ENCODE data around the gene GALNT9.

The GALNT9 gene

DNA sequence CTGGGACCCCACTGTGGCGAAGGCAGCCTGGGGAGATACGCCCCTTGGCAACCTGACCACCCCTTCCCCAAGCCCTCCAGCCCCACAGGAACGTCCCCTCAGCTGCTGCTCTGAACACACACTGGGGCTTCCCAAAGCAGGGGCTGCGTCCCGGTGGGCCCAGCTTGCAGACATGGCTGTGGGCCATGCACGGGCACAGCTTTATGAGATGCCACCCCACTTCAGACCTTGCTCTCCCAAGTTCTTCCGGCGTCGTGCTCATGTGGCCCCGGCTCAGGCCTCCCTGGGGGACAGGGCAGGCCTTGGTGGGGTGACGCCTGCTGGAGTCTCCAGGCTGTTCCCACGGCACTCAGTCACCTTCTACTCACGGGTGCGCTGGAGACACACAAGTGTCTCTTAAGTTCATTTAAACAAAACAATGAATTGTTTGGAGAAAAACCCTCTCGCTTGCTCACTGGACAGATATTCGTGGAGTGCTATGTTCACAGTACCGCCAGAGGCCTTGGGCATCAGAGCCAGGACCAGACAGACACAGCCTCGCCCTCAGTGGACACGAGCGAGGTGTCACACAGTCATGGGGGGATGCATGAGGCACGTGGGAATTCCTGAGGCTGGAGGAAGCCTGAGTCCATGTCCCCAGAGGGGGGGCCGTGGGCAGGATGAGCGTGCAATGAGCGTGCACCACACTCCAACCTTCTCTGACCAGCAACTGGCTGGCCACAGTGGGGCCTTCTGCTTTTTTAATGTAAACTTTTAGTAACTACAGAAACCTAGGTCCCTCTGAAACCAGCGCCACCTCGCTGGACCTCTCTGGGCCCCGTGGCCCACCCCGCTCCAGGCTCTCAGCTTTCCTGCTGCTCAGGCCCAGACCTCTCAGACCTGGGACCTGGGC, 4.3 kb downstream of the GALNT9 start:
- no peak for DNase-seq

- DNase-seq, result no peak
Measured at GRCh38 chr12:132324173-132324572, 5.2 kb downstream of the GALNT9 start.

DNA sequence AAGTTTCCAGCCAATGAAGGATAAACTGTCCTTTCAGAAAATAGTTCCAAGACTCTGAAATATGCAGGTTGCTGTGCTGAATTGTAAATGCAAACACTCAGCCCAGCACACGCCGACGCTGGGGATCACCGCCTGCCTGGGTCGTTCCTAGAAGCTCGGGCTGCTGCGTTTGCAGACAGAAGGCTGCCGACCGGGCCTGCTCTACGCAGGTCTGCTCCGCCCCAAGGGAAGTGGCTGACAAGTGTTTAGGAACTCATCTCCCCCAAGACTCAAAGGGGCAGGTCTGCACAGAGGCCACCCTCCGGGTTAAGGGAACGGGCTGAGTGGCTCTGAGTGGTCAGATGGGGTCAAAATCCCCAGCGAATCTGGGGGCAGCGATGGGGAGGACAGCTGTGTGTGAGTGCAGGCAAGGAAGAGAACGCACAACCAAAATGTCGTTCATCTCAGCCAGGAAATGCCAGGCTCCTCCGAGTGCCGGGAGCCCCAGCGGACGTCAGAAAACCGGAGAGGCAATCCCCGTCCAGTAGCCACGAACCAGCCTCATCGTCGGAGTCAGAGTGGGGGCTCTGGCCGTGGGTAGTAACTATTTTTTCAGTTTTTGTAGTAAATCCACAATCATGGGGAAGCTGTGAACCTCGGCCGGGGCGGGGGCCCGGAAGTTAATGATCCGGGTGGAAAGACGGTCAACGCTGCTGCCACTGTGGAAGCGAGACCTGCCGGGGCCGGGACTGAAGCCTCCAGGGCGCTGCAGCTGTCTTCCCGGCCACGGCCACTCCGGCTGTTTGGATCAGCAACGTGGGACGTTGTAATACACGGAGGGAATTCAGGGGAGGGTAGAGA, 6.0 kb downstream of the GALNT9 start:
- DNase-seq, result no peak

GRCh38 chr12:132322206-132323132, 6.9 kb downstream of the GALNT9 start:
- DNase-seq, result no peak

DNA sequence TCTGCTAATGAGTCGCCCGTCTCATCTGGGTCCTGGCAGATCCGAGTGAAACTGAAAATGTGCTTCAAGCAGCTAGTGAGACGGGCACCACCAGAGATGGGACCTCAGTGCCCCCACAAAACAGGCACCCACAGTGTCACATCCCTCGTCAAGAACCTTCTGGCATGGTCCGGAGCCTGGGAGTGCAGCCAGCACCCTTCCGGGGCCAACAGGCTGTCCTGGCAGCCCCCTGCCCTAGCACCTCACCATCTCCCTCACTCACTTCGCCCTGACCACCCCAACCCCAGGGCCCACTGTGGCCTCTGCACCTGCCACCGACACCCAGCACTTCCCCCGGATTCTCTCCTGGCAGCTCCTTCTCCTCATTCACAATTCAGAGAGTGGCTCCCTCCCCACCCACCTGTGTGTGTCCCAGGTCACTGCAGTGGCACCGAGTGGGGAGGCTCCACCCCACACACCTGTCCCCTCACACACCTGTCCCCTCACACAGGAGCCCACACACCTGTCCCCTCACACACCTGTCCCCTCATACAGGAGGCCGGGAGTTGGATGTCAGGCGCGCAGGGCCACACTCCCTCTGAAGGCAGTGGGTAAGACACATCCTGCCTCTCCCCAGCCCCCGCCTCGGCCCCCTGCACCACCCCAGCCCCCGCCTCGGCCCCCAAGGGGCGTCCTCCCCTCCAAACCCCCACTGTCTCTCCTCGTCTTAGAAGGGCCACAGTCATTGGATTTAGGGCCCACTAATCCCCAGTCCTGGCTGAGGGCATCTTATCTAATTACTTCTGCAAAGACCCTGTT, 7.9 kb downstream of the GALNT9 start:
- no peak for DNase-seq

DNA sequence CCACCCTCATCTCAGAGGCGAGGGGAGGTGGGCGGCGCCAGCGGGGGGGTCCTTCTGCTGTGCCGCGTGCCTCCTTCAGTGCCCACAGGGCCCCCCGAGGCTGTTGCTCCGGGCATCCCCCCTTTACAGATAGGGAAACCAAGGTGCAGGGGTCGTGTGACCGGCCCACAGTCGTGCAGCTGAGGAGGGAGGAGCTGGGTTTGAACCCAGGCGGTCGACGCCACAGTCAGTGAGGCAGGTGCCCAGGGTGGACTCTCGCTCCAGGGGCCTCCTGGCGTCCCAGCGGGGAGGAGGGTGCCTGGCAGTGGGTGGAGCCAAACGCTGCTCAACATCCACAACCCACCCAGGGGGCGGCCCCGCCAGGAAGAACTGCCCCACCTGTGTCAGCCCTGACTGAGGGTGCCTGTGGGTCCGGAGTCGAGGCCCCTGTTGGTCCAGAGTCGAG, 8.6 kb downstream of the GALNT9 start:
- DNase-seq, result no peak

DNA sequence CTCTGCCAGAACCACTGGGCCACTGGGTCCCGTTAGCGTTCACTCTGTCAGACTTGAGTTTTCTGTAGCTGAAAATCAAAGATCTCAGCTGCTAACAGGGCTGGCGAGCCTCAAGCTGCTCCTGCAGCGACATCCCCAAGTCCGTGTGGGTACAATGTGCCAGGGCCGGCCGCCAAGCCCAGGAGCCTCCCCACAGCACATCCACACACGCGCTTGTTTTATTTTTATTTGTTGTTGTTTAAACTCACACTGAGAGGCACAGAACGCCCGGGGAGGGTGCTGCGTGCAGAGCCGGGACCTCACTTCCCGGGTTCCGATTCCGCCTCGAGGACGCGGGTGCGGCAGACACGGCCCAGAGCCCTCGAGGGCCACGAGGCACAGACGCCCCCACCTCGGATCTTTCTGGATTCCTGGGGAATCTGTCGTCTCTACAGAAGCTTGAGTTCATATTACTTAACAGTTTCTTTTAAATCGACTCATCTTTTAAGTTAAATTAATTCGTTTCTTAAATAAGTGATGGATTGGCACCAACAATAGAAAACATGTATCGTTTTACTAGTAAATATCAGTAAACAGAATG, 9.3 kb downstream of the GALNT9 start:
- no peak for DNase-seq

- DNase-seq, result no peak
Measured at GRCh38 chr12:132319359-132319950, 9.9 kb downstream of the GALNT9 start.

DNA sequence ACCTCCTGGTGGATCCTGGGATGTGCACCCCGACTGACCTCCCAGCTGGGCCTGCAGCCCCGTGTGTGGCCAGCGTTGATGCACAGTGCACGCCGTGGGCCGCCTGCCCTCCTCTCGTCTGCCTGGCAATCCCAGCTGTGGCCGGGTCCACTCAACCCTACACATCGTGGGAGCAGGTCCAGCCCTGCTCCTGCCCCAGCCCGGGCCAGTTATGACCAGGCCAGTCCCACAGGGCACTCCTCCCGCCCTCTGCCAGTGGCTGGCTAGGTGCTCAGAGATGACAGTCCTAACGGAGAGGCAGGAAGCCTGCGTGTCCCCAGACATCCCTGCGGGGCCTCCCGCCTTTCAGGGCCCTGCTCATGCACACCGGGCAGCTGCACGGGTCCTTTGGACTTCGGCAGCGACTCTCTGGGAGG, 10.8 kb downstream of the GALNT9 start:
- DNase-seq, result no peak

DNA sequence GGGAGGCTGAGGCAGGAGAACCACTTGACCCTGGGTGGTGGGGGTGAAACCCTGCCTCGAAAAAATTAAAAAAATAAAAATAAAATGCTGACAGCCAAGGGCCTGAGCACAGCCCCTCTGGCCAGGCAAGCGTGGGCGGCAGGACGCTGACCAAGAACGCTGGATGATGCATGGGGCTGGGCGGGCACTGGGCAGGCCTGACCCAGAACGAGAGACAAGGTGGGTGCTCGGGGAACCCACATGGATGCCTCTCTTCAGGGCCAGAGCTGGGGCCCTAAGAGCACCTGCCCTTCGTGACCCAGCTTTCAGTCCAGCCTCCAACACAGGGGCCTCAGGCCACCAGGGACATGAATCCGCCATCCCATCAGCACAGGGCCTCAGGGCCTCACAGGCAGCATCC, 11.3 kb downstream of the GALNT9 start:
- DNase-seq, result no peak

DNA sequence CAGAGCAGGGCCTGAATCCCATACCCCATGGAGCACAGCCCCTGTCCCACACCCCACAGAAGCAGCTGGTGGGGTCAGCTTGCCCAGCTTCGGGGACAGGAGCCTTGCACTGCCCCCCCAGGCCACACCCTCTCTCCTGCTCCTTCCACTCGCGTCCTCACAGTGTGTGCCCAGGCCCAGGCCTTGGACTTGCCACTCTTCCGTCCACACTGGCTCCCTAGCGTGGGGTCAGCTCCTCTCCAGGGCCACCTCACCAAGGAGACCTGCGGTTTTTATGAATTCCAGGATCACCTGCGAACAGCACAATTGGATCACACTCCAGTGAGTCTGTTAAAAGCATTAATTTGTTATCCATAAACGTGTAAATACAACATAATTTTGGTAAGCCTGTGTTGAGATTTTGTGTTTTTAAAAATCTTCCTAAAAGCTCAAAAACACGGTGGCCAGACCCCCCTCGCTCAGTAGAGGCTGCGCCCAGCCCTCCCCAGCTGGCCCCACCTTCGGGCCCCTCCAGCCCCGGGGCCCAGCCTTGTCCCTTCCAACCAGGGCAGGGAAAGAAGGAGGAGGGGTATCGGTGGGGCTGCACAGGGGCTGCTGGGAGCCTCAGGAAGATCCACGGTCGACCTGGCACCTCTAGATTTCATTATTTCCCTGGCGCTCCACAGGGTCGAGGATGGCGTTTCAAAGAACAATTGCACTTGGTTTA, 12.0 kb downstream of the GALNT9 start:
- no peak for DNase-seq

GRCh38 chr12:132316497-132317232, 12.7 kb downstream of the GALNT9 start:
- DNase-seq, result no peak

GRCh38 chr12:132315951-132316350, 13.4 kb downstream of the GALNT9 start:
- DNase-seq, result no peak

- no peak for DNase-seq
Measured at GRCh38 chr12:132315507-132315906, 13.9 kb downstream of the GALNT9 start.

DNA sequence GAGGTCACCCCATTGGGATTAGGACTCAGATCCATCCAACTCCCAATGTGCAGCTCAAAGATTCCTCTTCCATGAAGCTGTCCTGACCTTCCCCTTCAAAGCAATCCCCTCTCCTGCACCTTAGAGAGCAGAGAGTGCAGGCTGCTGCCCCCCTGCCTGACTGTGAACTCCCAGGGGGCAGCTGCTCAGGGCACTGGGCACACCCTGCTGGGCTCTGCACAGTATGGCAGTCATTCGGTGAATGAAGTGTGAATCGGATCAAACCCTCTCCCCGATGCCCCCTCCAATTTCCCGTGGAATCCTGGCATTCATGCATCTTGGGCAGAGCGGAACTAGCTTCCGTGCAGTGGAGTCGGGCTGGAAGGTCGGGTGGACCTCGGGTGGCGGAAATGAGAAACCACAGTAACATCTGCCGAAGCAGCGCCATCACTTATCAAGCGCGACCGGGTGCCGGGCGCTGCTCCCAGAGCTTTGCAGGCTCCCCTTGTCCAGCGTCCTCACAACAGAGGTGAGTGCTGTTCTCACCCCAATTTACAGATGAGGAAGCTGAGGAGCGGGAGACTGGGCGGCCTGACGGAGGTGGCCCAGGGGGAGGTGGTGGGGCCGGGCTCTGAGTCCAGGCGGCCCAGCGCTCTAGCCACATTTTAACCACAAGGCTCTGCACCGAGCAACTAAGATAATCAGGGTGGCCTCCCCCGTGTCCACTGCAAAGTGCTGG, 14.7 kb downstream of the GALNT9 start:
- DNase-seq, result no peak

DNA sequence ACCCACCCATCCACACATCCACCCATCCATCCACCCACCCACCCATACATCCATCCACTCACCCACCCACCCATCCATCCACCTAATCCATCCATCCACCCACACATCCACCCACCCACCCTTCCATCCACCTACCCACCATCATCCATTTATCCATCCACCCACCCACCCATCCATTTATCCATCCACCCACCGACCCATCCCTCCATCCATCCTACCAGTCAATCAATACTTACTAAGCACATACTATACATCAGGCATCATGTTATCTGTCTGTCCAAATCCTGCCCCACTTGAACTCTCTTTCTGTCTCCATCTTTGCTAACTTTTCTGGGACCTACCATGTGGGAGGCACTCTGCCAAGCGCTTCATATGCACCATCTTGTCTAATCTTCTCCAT, 15.4 kb downstream of the GALNT9 start:
- no peak for DNase-seq

DNA sequence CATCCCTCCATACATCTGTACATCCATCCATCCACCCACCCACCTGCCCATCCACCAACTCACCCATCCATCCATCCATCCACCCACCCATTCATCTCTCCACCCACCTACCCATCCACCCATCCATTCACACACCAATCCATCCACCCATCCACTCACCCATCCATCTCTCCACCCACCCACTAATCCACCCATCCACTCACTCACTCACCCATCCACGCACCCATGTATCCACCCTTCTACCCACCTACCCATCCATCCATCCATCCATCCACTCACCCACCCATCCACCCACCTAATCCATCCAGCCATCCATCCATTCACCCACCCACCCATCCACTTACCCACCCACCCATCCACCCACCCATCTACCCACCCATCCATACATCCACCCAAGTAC, 16.2 kb downstream of the GALNT9 start:
- DNase-seq, result no peak

- no peak for DNase-seq
Measured at GRCh38 chr12:132312516-132312915, 16.9 kb downstream of the GALNT9 start.
